ENCODE measurements around the gene FAM204A.

FAM204A gene

DNA sequence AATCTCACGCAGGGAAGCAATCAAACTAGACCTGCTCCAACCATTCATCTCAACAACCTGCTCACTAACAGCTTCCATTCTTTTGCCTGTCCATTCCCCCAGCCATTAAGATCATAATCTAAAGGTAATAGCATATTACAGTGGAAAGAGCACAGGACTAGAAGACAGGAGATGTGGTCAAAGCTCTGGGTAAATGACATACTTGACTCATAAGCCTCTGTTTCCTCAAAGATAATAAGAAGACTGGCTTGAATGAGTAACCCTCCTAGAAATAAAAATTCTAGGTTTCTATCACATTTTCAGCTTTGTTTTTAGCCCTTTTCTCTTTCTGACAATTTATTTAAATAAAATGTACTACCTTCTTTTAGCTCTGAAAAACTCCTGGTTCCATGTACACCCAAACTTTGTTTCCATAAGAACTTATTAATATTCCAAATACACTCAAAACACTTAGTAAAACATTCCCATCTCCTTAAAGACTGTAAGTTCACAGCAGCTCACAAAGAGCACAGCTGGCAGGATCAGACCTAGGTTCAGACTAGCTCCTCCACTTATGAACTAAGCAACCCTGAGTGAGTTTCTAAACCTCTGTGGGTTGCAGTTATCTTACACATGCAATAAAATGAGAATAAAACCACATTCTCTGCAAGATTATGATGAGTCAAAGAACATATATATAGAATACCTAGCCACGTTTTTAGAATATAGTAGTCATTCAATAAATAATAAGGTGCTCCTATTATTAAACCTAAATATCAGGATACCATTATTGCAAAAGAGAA, 11.6 kb downstream of the FAM204A start:
- H3K79me1 ChIP-seq (ENCODE audit: low read length), result no peaks in the 10 kb centered on the region
- no CpG with 5 or more reads among the region's 2 CpGs for WGBS (ENCODE audit: extremely low coverage, insufficient coverage, low lambda C conversion rate)

DNA sequence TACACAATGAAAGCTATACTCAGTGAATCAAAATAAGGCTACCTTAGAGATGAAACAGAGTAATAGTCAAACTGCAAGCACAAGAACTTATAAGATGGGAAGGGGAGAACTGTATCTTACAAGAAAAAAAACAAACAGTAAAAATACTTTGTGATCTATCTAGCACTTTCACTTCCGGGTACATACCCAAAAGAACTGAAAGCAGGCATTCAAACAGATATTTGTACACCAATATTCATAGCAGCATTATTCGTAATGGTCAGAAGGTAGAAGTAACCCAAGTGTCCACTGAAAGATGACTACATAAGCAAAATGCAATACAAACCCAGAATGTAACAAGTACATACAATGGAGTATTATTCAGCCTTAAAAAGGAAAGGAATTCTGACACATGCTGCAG, 18.0 kb downstream of the FAM204A start:
- H3K27ac ChIP-seq (ENCODE audit: low read depth, low read length), result no peak overlapping the region
- H3K4me3 ChIP-seq (ENCODE audit: low read length), result no peak overlapping the region
- no peak overlapping the region for H3K18ac ChIP-seq (ENCODE audit: low read length)
- H3K4me1 ChIP-seq (ENCODE audit: control insufficient read depth, low read depth, low read length), result no peaks in the 10 kb centered on the region
- no peak for DNase-seq
- no peak overlapping the region for H3K23ac ChIP-seq (ENCODE audit: low read length)
- H4K8ac ChIP-seq (ENCODE audit: low read depth, low read length), result no peak overlapping the region
- no CpG with 5 or more reads among the region's 2 CpGs for WGBS (ENCODE audit: extremely low coverage, insufficient coverage, low lambda C conversion rate)
- no peaks in the 10 kb centered on the region for H3K27me3 ChIP-seq (ENCODE audit: insufficient read depth, low read length, poor library complexity)
- H2BK5ac ChIP-seq (ENCODE audit: low read length), result no peak overlapping the region
- no peak overlapping the region for H3K9ac ChIP-seq (ENCODE audit: low read length)
- H3K79me1 ChIP-seq (ENCODE audit: low read length), result no peaks in the 10 kb centered on the region
- no peak overlapping the region for H2BK120ac ChIP-seq (ENCODE audit: low read depth, low read length)
- H3K56ac ChIP-seq (ENCODE audit: low read length), result no peak overlapping the region
- H2AK5ac ChIP-seq (ENCODE audit: low read length), result no peak overlapping the region
- H3K36me3 ChIP-seq (ENCODE audit: control insufficient read depth, insufficient read depth, low read length), result no peaks in the 10 kb centered on the region
- H3K4me2 ChIP-seq (ENCODE audit: low read length), result no peak overlapping the region
- no peak overlapping the region for H4K5ac ChIP-seq (ENCODE audit: low read length)
- no peak overlapping the region for H2BK15ac ChIP-seq (replicated peaks; ENCODE audit: low read depth)
- H3K4ac ChIP-seq (ENCODE audit: low read depth, low read length), result no peak overlapping the region
- H3K79me2 ChIP-seq (ENCODE audit: control insufficient read depth, insufficient read depth, low read length), result no peaks in the 10 kb centered on the region

More for the DNA sequence above, 11.6 kb downstream of the FAM204A start:
- Histone ChIP-seq H3K9ac (ENCODE audit: low read length) (no peak overlapping the region), H3K4me2 (ENCODE audit: low read length) (no peak overlapping the region), H3K18ac (ENCODE audit: low read length) (no peak overlapping the region), H2BK5ac (ENCODE audit: low read length) (no peak overlapping the region), H3K27me3 (ENCODE audit: insufficient read depth, low read length, poor library complexity) (no peaks in the 10 kb centered on the region), H2BK120ac (ENCODE audit: low read depth, low read length) (no peak overlapping the region), H3K23ac (ENCODE audit: low read length) (no peak overlapping the region), H4K5ac (ENCODE audit: low read length) (no peak overlapping the region), H2BK15ac (replicated peaks; ENCODE audit: low read depth) (no peak overlapping the region), H3K27ac (ENCODE audit: low read depth, low read length) (no peak overlapping the region), H3K79me2 (ENCODE audit: control insufficient read depth, insufficient read depth, low read length) (no peaks in the 10 kb centered on the region), H3K36me3 (ENCODE audit: control insufficient read depth, insufficient read depth, low read length) (peaks cover 7% of the 10 kb centered on the region), H4K8ac (ENCODE audit: low read depth, low read length) (no peak overlapping the region), H3K4ac (ENCODE audit: low read depth, low read length) (no peak overlapping the region), H3K4me1 (ENCODE audit: control insufficient read depth, low read depth, low read length) (no peaks in the 10 kb centered on the region), H3K56ac (ENCODE audit: low read length) (no peak overlapping the region), H3K4me3 (ENCODE audit: low read length) (no peak overlapping the region), H2AK5ac (ENCODE audit: low read length) (no peak overlapping the region)
- no peak for DNase-seq

DNA sequence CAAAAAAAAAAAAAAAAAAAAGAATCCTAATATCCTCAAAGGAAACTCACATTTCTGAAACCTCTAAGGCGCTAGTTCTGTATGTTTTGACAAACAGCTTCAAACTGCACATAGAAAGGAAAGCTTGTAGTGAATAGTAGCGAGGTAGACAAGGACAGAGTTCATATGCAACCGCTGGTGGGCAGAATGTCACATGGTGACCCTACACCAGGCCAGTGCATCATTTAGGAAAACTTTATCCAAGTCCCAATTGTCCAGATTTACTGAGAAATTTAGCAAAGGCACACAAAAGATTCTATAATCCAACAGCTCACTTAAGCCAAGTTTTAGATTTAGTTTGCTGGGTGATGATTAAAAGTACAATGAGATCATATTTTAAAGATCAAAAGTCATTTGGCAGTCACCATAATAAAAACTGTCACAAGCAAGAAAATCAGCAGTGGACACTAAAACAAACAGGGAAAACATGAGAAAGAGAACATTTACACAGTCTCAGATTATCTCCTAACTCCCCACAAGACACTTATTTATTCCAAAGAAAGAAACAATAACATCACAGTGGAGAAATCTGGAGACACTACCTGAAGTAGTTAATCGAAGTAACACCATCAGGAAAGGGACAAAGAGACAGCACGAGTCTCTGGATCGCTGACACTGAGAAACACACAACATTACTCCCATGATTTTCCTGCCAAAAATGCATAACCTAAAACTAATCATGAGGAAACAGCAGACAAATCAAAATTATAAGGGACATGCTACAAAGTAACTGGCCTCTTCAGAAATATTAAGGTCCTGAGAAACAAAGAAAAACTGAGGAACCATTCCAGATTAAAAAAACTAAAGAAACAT, 20.2 kb downstream of the FAM204A start:
- H2AK5ac ChIP-seq (ENCODE audit: low read length), result no peak overlapping the region
- H3K36me3 ChIP-seq (ENCODE audit: control insufficient read depth, insufficient read depth, low read length), result no peaks in the 10 kb centered on the region
- no peak for DNase-seq
- no peak overlapping the region for H3K4ac ChIP-seq (ENCODE audit: low read depth, low read length)
- H4K5ac ChIP-seq (ENCODE audit: low read length), result no peak overlapping the region
- no peak overlapping the region for H3K27ac ChIP-seq (ENCODE audit: low read depth, low read length)
- H3K56ac ChIP-seq (ENCODE audit: low read length), result no peak overlapping the region
- no peak overlapping the region for H3K4me3 ChIP-seq (ENCODE audit: low read length)
- WGBS (ENCODE audit: extremely low coverage, insufficient coverage, low lambda C conversion rate), result no CpG with 5 or more reads among the region's 6 CpGs
- H3K4me2 ChIP-seq (ENCODE audit: low read length), result no peak overlapping the region
- H3K23ac ChIP-seq (ENCODE audit: low read length), result no peak overlapping the region
- H3K18ac ChIP-seq (ENCODE audit: low read length), result no peak overlapping the region
- H3K79me1 ChIP-seq (ENCODE audit: low read length), result no peaks in the 10 kb centered on the region
- H4K8ac ChIP-seq (ENCODE audit: low read depth, low read length), result no peak overlapping the region
- H2BK120ac ChIP-seq (ENCODE audit: low read depth, low read length), result no peak overlapping the region
- no peaks in the 10 kb centered on the region for H3K79me2 ChIP-seq (ENCODE audit: control insufficient read depth, insufficient read depth, low read length)
- no peak overlapping the region for H3K9ac ChIP-seq (ENCODE audit: low read length)
- no peaks in the 10 kb centered on the region for H3K4me1 ChIP-seq (ENCODE audit: control insufficient read depth, low read depth, low read length)
- H2BK5ac ChIP-seq (ENCODE audit: low read length), result no peak overlapping the region
- no peak overlapping the region for H2BK15ac ChIP-seq (replicated peaks; ENCODE audit: low read depth)
- H3K27me3 ChIP-seq (ENCODE audit: insufficient read depth, low read length, poor library complexity), result no peaks in the 10 kb centered on the region

DNA sequence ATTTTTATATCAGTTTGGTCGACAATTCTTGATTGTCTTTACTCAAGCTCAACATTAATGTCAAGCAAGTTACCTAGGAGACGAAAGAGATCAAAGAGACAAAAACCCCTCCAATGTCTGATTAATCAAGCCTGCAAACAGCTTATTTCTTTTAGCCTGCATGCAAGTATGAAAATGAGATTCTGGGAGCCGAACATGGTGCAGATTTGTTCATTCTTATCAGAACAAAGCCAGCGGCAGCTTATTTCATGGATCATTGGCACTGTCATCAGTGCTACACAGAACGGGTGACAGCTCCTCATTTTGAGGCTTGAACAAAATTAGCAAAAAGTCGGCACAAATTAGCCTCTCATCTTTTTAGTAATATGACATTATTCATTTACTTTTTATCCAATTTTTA, 26.5 kb downstream of the FAM204A start:
- H3K4me1 ChIP-seq (ENCODE audit: control insufficient read depth, low read depth, low read length), result no peaks in the 10 kb centered on the region
- no peaks in the 10 kb centered on the region for H3K79me1 ChIP-seq (ENCODE audit: low read length)
- no peak overlapping the region for H2BK15ac ChIP-seq (replicated peaks; ENCODE audit: low read depth)
- no peak overlapping the region for H3K9ac ChIP-seq (ENCODE audit: low read length)
- H3K18ac ChIP-seq (ENCODE audit: low read length), result no peak overlapping the region
- DNase-seq, result no peak
- H3K4me2 ChIP-seq (ENCODE audit: low read length), result no peak overlapping the region
- H4K8ac ChIP-seq (ENCODE audit: low read depth, low read length), result no peak overlapping the region
- H3K79me2 ChIP-seq (ENCODE audit: control insufficient read depth, insufficient read depth, low read length), result no peaks in the 10 kb centered on the region
- H3K4me3 ChIP-seq (ENCODE audit: low read length), result no peak overlapping the region
- H3K36me3 ChIP-seq (ENCODE audit: control insufficient read depth, insufficient read depth, low read length), result no peaks in the 10 kb centered on the region
- H2BK120ac ChIP-seq (ENCODE audit: low read depth, low read length), result no peak overlapping the region
- H3K23ac ChIP-seq (ENCODE audit: low read length), result no peak overlapping the region
- no peak overlapping the region for H4K5ac ChIP-seq (ENCODE audit: low read length)
- H3K4ac ChIP-seq (ENCODE audit: low read depth, low read length), result no peak overlapping the region
- no peak overlapping the region for H3K56ac ChIP-seq (ENCODE audit: low read length)
- no peak overlapping the region for H3K27ac ChIP-seq (ENCODE audit: low read depth, low read length)
- H3K27me3 ChIP-seq (ENCODE audit: insufficient read depth, low read length, poor library complexity), result no peaks in the 10 kb centered on the region
- no peak overlapping the region for H2BK5ac ChIP-seq (ENCODE audit: low read length)
- WGBS (ENCODE audit: extremely low coverage, insufficient coverage, low lambda C conversion rate), result no CpG with 5 or more reads among the region's 6 CpGs
- no peak overlapping the region for H2AK5ac ChIP-seq (ENCODE audit: low read length)

DNA sequence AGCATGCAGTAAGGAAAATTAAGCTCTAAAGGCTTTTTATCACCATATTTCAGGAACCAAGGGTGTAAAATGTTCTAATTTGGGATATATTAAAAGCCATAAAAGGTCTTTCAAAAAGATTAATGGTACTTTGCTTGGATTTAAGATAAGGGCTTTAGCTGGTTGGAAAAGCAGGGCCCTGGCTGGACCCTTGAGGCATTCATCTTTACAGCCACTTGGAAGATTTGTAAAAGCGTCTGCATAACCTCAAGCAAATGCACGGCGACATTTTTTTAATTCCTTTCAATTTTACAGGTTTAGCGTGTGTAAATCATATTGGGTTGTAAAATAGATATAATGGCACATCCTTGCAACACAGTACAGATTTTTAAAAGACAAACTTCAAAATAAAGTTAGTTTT, 27.2 kb downstream of the FAM204A start:
- Histone ChIP-seq H3K18ac (ENCODE audit: low read length) (no peak overlapping the region), H3K4me1 (ENCODE audit: control insufficient read depth, low read depth, low read length) (no peaks in the 10 kb centered on the region), H2AK5ac (ENCODE audit: low read length) (no peak overlapping the region), H3K79me2 (ENCODE audit: control insufficient read depth, insufficient read depth, low read length) (no peaks in the 10 kb centered on the region), H2BK5ac (ENCODE audit: low read length) (no peak overlapping the region), H2BK15ac (replicated peaks; ENCODE audit: low read depth) (no peak overlapping the region), H4K5ac (ENCODE audit: low read length) (no peak overlapping the region), H4K8ac (ENCODE audit: low read depth, low read length) (no peak overlapping the region), H3K56ac (ENCODE audit: low read length) (no peak overlapping the region), H3K36me3 (ENCODE audit: control insufficient read depth, insufficient read depth, low read length) (no peaks in the 10 kb centered on the region), H3K4me2 (ENCODE audit: low read length) (no peak overlapping the region), H3K4ac (ENCODE audit: low read depth, low read length) (no peak overlapping the region), H3K4me3 (ENCODE audit: low read length) (no peak overlapping the region), H3K27ac (ENCODE audit: low read depth, low read length) (no peak overlapping the region), H3K9ac (ENCODE audit: low read length) (no peak overlapping the region), H3K27me3 (ENCODE audit: insufficient read depth, low read length, poor library complexity) (no peaks in the 10 kb centered on the region), H3K79me1 (ENCODE audit: low read length) (no peaks in the 10 kb centered on the region), H3K23ac (ENCODE audit: low read length) (no peak overlapping the region), H2BK120ac (ENCODE audit: low read depth, low read length) (no peak overlapping the region)
- no CpG with 5 or more reads among the region's 4 CpGs for WGBS (ENCODE audit: extremely low coverage, insufficient coverage, low lambda C conversion rate)
- DNase-seq, result no peak

Measured in mesendoderm (in vitro differentiated cells).